HepG2 (cell line): Measurements from ENCODE around the gene NCKIPSD. TPM values are rescaled to one million over a fixed set of nuclear protein-coding genes. Genes with fewer than 3 reads are reported as not detected.
A peak's percentile ranks its signal among the peaks of the same experiment; 100 is the strongest.

ENCODE experiments used
- ATAC-seq: fragments of 200-7000 bp; cut with Tn5 transposase; 3 replicates; pipeline ENCODE4 v1.9.1; 2020; ENCODE audit warnings: mild to moderate bottlenecking, moderate library complexity
- BruUV-seq: library from RNA; stranded (reverse); fragments of 400-500 nt; replicated peaks from 2 replicates; lab custom pipeline; 2021; lab: Mats Ljungman, UMichigan
- CTCF ChIA-PET: fragments of 300-600 bp; formaldehyde crosslinking; extraction: SDS; loops from one replicate; lab custom pipeline; 2021; ENCODE audit warnings: low total read pairs, inconsistent platforms, low intra/inter-chr PET ratio; lab: Yijun Ruan, JAX
- POLR2A ChIA-PET: fragments of 350-600 bp; sonication (Branson Sonifier 250); formaldehyde crosslinking; loops from one replicate; lab custom pipeline; 2020; ENCODE audit warnings: antibody characterized with exemption, inconsistent platforms; lab: Yijun Ruan, JAX
- DNase-seq: peaks from one replicate; pipeline ENCODE4 v3.0.0-alpha.2; 2015; ENCODE audit warnings: low spot score
- FAIRE-seq: peaks from 3 replicates; lab custom pipeline; 2011; peaks lifted over from hg19 to GRCh38; lab: Jason Lieb, UNC
- H2AFZ ChIP-seq: one replicate; pipeline ENCODE4 v1.6.1; 2011; ENCODE audit warnings: low read length, inconsistent platforms
- H3K27ac ChIP-seq: fragments of 300-600 bp; 3 replicates; pipeline ENCODE4 v1.8.0; 2011; ENCODE audit warnings: mixed run types, mild to moderate bottlenecking, mixed read lengths, low read length, inconsistent platforms; ENCODE audit not compliant: insufficient read depth; ENCODE audit errors: extremely low read length
- H3K27me3 ChIP-seq, 2 experiments: fragments of 200-600 bp in 1 of 2; 2 replicates in 1 of 2; 3 replicates in 1 of 2; pipeline versions ENCODE4 v1.6.0 to v1.8.0; 2011; ENCODE audit warnings: low read length in 2 of 2, mild to moderate bottlenecking in 2 of 2, moderate library complexity in 2 of 2, inconsistent platforms in 1 of 2; ENCODE audit not compliant: insufficient read depth in 2 of 2, control insufficient read depth in 1 of 2
- H3K36me3 ChIP-seq, 2 experiments: fragments of 200-600 bp in 1 of 2; replicated peaks in 1 of 2; 2 replicates in 1 of 2; 3 replicates in 1 of 2; pipeline versions ENCODE4 v1.5.1 to v1.8.0; 2011; ENCODE audit warnings: low read length in 2 of 2, inconsistent platforms in 1 of 2; ENCODE audit not compliant: insufficient read depth in 2 of 2, control insufficient read depth in 1 of 2
- H3K4me1 ChIP-seq: 2 replicates; pipeline ENCODE4 v1.5.1; 2012; ENCODE audit warnings: low read length, inconsistent platforms; ENCODE audit not compliant: insufficient read depth
- H3K4me2 ChIP-seq: 2 replicates; pipeline ENCODE4 v1.6.0; 2011; ENCODE audit warnings: low read depth, low read length, inconsistent platforms
- H3K4me3 ChIP-seq, 3 experiments: fragments of 200-600 bp in 1 of 3; sonication (generic), shearing (Covaris generic) in 1 of 3; replicated peaks in 1 of 3; 2 replicates each; pipeline ENCODE4 v1.5.1; 2011 to 2016; ENCODE audit warnings: low read length in 3 of 3, inconsistent platforms in 2 of 3, low read depth in 2 of 3, mild to moderate bottlenecking in 2 of 3, control low read depth in 1 of 3, mixed read lengths in 1 of 3; ENCODE audit not compliant: insufficient read depth in 1 of 3
- H3K79me2 ChIP-seq: one replicate; pipeline ENCODE4 v1.6.1; 2011; ENCODE audit warnings: low read length, inconsistent platforms; ENCODE audit not compliant: insufficient read depth
- H3K9ac ChIP-seq: 2 replicates; pipeline ENCODE4 v1.6.0; 2011; ENCODE audit warnings: mild to moderate bottlenecking, low read depth, low read length, inconsistent platforms; ENCODE audit not compliant: insufficient read depth
- H3K9me3 ChIP-seq: 2 replicates; pipeline ENCODE4 v1.5.1; 2012; ENCODE audit warnings: mild to moderate bottlenecking, low read length
- H4K20me1 ChIP-seq: 2 replicates; pipeline ENCODE4 v1.6.0; 2011; ENCODE audit warnings: inconsistent platforms, mild to moderate bottlenecking, low read length, moderate library complexity; ENCODE audit not compliant: insufficient read depth
- ATF1 ChIP-seq: IDR thresholded peaks from 2 replicates; pipeline ENCODE4 v1.6.1; 2016; ENCODE audit warnings: mild to moderate bottlenecking, control low read depth
- EZH2 ChIP-seq: conservative IDR thresholded peaks from 2 replicates; pipeline ENCODE4 v1.6.1; 2012; ENCODE audit warnings: mild to moderate bottlenecking, low read depth, low read length, moderate library complexity
- IRF2 ChIP-seq: IDR thresholded peaks from 2 replicates; pipeline ENCODE4 v1.6.1; 2018; ENCODE audit warnings: missing genetic modification reagents, missing compliant biosample characterization
- IRX3 ChIP-seq: sonication (generic); formaldehyde crosslinking; IDR thresholded peaks from 2 replicates; pipeline ENCODE4 v1.8.1; 2023; ENCODE audit warnings: mild to moderate bottlenecking, low read depth, missing genetic modification reagents, borderline replicate concordance
- PHF5A ChIP-seq: IDR thresholded peaks from one replicate; pipeline ENCODE4 v1.6.1; 2018; ENCODE audit warnings: low read depth, missing genetic modification reagents; ENCODE audit not compliant: unreplicated experiment
- ZNF12 ChIP-seq: sonication (generic); formaldehyde crosslinking; IDR thresholded peaks from 2 replicates; pipeline ENCODE4 v1.5.0; 2020; ENCODE audit warnings: missing genetic modification reagents
- ZNF143 ChIP-seq: sonication (generic); formaldehyde crosslinking; IDR thresholded peaks from 2 replicates; pipeline ENCODE4 v1.4.0; 2020; ENCODE audit warnings: missing genetic modification reagents
- ZNF33A ChIP-seq: sonication (generic); formaldehyde crosslinking; IDR thresholded peaks from 2 replicates; pipeline ENCODE4 v1.5.1; 2020; ENCODE audit warnings: missing genetic modification reagents, mild to moderate bottlenecking, moderate library complexity, borderline replicate concordance
- ZSCAN21 ChIP-seq: sonication (generic); formaldehyde crosslinking; IDR thresholded peaks from 2 replicates; pipeline ENCODE4 v1.8.0; 2022; ENCODE audit warnings: mild to moderate bottlenecking, missing genetic modification reagents, moderate library complexity, borderline replicate concordance
- WGBS: methylation state at CpG from one replicate; pipeline ENCODE4 v1.1.6; 2017; ENCODE audit warnings: low lambda C conversion rate; 5-methylcytosine and 5-hydroxymethylcytosine counted together
- in situ Hi-C: cut with HindIII; loops from 2 replicates; pipeline ENCODE4 v1.10.0; 2017; ENCODE audit warnings: low pct_unique_long_range_greater_than_20kb; ENCODE audit not compliant: extremely low pct_ligation_motif_present
- intact Hi-C: fragments of 100-400 bp; cut with micrococcal nuclease; formaldehyde crosslinking; loops from one replicate; pipeline ENCODE4 v1.10.0; 2022; ENCODE audit not compliant: unreplicated experiment
- polyA plus RNA-seq, 8 experiments: library from polyadenylated mRNA; depleted of rRNA in 3 of 8; stranded (reverse) in 7 of 8; unstranded in 1 of 8; fragments of >200 nt; fragmentation: Illumina TruSeq in 4 of 8; extraction: Trizol in 4 of 8; gene quantifications; 2 replicates each; pipeline versions ENCODE4 v1.2.1 to v1.2.3, GENCODE V29; 2011 to 2016; ENCODE audit warnings: low read depth in 4 of 8, missing spikeins in 1 of 8, mixed read lengths in 1 of 8; ENCODE audit not compliant: insufficient read depth in 1 of 8
- total RNA-seq, 5 experiments: library from RNA; depleted of rRNA; stranded (reverse); fragments of >200 nt; fragmentation: Illumina TruSeq; extraction: Trizol; gene quantifications; 2 replicates each; pipeline ENCODE4 v1.2.3, GENCODE V29; 2016; ENCODE audit warnings: low read depth in 1 of 5
- TF ChIP-seq, protein P1 (sequence below): sonication (generic); formaldehyde crosslinking; IDR thresholded peaks from 2 replicates; pipeline ENCODE4 v1.5.0; 2020; ENCODE audit warnings: mild to moderate bottlenecking, missing genetic modification reagents
- TF ChIP-seq, protein P2 (sequence below): sonication (generic); formaldehyde crosslinking; IDR thresholded peaks from 2 replicates; pipeline ENCODE4 v1.5.0; 2020; ENCODE audit warnings: mild to moderate bottlenecking, missing genetic modification reagents, borderline replicate concordance
- TF ChIP-seq, protein P3 (sequence below): sonication (generic); formaldehyde crosslinking; IDR thresholded peaks from 2 replicates; pipeline ENCODE4 v1.5.0; 2020; ENCODE audit warnings: mild to moderate bottlenecking, missing genetic modification reagents

NCKIPSD gene
- total and polyA plus RNA-seq, 2 of the 13 experiments (the other 11 are each of a cell fraction or from before 2014, with no cell fraction given), result 13.5 to 35.2 TPM

DNA sequence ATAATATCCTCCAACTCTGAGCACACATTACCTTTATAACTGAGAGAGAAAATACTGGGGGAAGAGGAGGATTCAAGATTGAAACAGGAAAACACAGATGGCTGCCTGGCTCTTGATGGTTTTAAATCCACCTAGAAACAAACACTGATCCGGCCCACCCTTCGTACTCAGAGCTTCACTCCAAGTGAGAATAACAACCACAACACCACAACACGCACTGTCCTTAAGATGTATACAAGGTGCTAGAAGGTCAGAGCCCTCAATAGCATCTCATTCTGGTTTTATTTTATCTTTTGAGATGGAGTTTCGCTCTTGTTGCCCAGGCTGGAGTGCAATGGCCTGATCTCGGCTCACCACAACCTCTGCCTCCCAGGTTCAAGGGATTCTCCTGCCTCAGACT, 21.4 kb upstream of the NCKIPSD start (continued):
- TF ChIP-seq, protein P1, sequence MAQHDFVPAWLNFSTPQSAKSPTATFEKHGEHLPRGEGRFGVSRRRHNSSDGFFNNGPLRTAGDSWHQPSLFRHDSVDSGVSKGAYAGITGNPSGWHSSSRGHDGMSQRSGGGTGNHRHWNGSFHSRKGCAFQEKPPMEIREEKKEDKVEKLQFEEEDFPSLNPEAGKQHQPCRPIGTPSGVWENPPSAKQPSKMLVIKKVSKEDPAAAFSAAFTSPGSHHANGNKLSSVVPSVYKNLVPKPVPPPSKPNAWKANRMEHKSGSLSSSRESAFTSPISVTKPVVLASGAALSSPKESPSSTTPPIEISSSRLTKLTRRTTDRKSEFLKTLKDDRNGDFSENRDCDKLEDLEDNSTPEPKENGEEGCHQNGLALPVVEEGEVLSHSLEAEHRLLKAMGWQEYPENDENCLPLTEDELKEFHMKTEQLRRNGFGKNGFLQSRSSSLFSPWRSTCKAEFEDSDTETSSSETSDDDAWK (CRISPR knock-in tag), result no peak
- no peak for TF ChIP-seq ZNF12
- no peak for TF ChIP-seq IRX3 (CRISPR knock-in tag)
- TF ChIP-seq EZH2, result no peak
- TF ChIP-seq PHF5A (CRISPR knock-in tag), result no peak
- no peak for TF ChIP-seq ZNF143 (CRISPR knock-in tag)

DNA sequence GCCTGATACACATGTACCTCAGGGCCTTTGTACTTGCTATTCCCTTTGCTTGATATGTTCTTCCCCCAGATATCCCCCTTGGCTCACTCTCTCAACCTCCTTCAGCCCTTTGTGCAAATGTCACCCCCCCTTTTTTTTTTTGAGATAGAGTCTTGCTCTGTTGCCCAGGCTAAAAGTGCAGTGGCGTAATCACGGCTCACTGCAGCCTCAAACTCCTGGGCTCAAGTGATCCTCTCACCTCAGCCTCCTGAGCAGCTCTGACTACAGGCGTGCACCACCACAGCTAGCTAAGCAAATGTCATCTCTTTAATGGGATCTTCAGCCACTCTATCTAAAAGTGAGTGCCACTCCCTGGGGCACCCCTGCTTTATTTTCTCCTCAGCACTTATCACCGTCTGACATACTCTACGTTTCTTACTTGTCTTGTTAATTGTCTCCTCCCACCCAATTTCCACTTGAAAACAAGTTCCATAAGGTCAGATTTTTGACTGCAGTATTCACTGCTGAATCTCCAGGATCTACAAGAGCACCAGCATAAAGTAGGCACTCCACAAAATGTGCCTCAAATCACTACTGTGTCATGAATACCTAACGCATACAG, 16.7 kb upstream of the NCKIPSD start:
- CTCF ChIA-PET, result no interaction called here
- no peak for ATAC-seq
- no peak for TF ChIP-seq ATF1 (CRISPR knock-in tag)
- TF ChIP-seq, protein P2, sequence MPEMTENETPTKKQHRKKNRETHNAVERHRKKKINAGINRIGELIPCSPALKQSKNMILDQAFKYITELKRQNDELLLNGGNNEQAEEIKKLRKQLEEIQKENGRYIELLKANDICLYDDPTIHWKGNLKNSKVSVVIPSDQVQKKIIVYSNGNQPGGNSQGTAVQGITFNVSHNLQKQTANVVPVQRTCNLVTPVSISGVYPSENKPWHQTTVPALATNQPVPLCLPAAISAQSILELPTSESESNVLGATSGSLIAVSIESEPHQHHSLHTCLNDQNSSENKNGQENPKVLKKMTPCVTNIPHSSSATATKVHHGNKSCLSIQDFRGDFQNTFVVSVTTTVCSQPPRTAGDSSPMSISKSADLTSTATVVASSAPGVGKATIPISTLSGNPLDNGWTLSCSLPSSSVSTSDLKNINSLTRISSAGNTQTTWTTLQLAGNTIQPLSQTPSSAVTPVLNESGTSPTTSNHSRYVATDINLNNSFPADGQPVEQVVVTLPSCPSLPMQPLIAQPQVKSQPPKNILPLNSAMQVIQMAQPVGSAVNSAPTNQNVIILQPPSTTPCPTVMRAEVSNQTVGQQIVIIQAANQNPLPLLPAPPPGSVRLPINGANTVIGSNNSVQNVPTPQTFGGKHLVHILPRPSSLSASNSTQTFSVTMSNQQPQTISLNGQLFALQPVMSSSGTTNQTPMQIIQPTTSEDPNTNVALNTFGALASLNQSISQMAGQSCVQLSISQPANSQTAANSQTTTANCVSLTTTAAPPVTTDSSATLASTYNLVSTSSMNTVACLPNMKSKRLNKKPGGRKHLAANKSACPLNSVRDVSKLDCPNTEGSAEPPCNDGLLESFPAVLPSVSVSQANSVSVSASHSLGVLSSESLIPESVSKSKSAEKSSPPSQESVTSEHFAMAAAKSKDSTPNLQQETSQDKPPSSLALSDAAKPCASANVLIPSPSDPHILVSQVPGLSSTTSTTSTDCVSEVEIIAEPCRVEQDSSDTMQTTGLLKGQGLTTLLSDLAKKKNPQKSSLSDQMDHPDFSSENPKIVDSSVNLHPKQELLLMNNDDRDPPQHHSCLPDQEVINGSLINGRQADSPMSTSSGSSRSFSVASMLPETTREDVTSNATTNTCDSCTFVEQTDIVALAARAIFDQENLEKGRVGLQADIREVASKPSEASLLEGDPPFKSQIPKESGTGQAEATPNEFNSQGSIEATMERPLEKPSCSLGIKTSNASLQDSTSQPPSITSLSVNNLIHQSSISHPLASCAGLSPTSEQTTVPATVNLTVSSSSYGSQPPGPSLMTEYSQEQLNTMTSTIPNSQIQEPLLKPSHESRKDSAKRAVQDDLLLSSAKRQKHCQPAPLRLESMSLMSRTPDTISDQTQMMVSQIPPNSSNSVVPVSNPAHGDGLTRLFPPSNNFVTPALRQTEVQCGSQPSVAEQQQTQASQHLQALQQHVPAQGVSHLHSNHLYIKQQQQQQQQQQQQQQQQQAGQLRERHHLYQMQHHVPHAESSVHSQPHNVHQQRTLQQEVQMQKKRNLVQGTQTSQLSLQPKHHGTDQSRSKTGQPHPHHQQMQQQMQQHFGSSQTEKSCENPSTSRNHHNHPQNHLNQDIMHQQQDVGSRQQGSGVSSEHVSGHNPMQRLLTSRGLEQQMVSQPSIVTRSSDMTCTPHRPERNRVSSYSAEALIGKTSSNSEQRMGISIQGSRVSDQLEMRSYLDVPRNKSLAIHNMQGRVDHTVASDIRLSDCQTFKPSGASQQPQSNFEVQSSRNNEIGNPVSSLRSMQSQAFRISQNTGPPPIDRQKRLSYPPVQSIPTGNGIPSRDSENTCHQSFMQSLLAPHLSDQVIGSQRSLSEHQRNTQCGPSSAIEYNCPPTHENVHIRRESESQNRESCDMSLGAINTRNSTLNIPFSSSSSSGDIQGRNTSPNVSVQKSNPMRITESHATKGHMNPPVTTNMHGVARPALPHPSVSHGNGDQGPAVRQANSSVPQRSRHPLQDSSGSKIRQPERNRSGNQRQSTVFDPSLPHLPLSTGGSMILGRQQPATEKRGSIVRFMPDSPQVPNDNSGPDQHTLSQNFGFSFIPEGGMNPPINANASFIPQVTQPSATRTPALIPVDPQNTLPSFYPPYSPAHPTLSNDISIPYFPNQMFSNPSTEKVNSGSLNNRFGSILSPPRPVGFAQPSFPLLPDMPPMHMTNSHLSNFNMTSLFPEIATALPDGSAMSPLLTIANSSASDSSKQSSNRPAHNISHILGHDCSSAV (CRISPR knock-in tag), result no peak
- TF ChIP-seq, protein P3, sequence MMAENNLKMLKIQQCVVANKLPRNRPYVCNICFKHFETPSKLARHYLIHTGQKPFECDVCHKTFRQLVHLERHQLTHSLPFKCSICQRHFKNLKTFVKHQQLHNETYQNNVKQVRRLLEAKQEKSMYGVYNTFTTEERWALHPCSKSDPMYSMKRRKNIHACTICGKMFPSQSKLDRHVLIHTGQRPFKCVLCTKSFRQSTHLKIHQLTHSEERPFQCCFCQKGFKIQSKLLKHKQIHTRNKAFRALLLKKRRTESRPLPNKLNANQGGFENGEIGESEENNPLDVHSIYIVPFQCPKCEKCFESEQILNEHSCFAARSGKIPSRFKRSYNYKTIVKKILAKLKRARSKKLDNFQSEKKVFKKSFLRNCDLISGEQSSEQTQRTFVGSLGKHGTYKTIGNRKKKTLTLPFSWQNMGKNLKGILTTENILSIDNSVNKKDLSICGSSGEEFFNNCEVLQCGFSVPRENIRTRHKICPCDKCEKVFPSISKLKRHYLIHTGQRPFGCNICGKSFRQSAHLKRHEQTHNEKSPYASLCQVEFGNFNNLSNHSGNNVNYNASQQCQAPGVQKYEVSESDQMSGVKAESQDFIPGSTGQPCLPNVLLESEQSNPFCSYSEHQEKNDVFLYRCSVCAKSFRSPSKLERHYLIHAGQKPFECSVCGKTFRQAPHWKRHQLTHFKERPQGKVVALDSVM, result peak; percentile 63; the same call in 1 of the 2 replicates
- no peak for TF ChIP-seq ZNF33A (CRISPR knock-in tag)
- no peak for TF ChIP-seq IRF2
- no peak for TF ChIP-seq ZSCAN21 (CRISPR knock-in tag)

More for the DNA sequence above, 16.7 kb upstream of the NCKIPSD start:
- no peak for DNase-seq
- no peaks in the 10 kb centered on the region for H3K4me1 ChIP-seq
- H3K4me3 ChIP-seq, result no peak overlapping the region
- intact Hi-C loops (no loop called here), in situ Hi-C loops (no loop called here)
- no peaks in the 10 kb centered on the region for H3K27me3 ChIP-seq
- peaks cover 68% of the 10 kb centered on the region for H4K20me1 ChIP-seq
- peaks cover 83% of the 10 kb centered on the region for H3K79me2 ChIP-seq
- H3K4me2 ChIP-seq, result no peak overlapping the region
- BruUV-seq, result no TSS peak
- H3K36me3 ChIP-seq, result peaks cover 9 to 39% of the 10 kb centered on the region in 2 experiments
- no peak for FAIRE-seq
- H2AFZ ChIP-seq, result no peak overlapping the region
- 95% methylated on average over 6 of the region's 6 CpGs for whole genome bisulfite sequencing
- POLR2A ChIA-PET, result no interaction called here
- no peaks in the 10 kb centered on the region for H3K9me3 ChIP-seq
- H3K27ac ChIP-seq, result no peak overlapping the region
- H3K9ac ChIP-seq, result no peak overlapping the region
